Ishikawa (cell line): ENCODE measurements around the gene DLX1.

Experiments used
- CEBPB ChIP-seq: IDR thresholded peaks from 2 replicates; pipeline ENCODE4 v1.6.1; 2012
- CREB1 ChIP-seq: IDR thresholded peaks from 2 replicates; pipeline ENCODE4 v1.6.1; 2012; ENCODE audit warnings: low read depth
- EGR1 ChIP-seq: IDR thresholded peaks from 2 replicates; pipeline ENCODE4 v1.6.1; 2012
- EP300 ChIP-seq: IDR thresholded peaks from 2 replicates; pipeline ENCODE4 v1.6.1; 2012; ENCODE audit warnings: borderline replicate concordance
- FOXM1 ChIP-seq: IDR thresholded peaks from 2 replicates; pipeline ENCODE4 v1.6.1; 2012; ENCODE audit warnings: low read depth, borderline replicate concordance
- MAX ChIP-seq: IDR thresholded peaks from 2 replicates; pipeline ENCODE4 v1.6.1; 2012
- RAD21 ChIP-seq: IDR thresholded peaks from 2 replicates; pipeline ENCODE4 v1.6.1; 2012; ENCODE audit warnings: low read depth
- TAF1 ChIP-seq: IDR thresholded peaks from 2 replicates; pipeline ENCODE4 v1.6.1; 2012; ENCODE audit warnings: low read depth, mild to moderate bottlenecking
- TCF12 ChIP-seq: IDR thresholded peaks from 2 replicates; pipeline ENCODE4 v1.6.1; 2012; ENCODE audit warnings: low read depth
- TEAD4 ChIP-seq: IDR thresholded peaks from 2 replicates; pipeline ENCODE4 v1.6.1; 2012
- YY1 ChIP-seq: IDR thresholded peaks from 2 replicates; pipeline ENCODE4 v1.6.1; 2012; ENCODE audit warnings: low read depth
- ZBTB7A ChIP-seq: IDR thresholded peaks from 2 replicates; pipeline ENCODE4 v1.6.1; 2012; ENCODE audit warnings: low read depth

- TF ChIP-seq EP300 (no peak), TAF1 (no peak), RAD21 (no peak), CEBPB (no peak), CREB1 (no peak), FOXM1 (no peak), EGR1 (no peak), MAX (no peak), YY1 (no peak), ZBTB7A (no peak), TEAD4 (no peak), TCF12 (no peak)
Observed at GRCh38 chr2:172129404-172129803, 44.1 kb downstream of the DLX1 start.
